ENCODE data around the gene ATG3. TPM values are rescaled to one million over a fixed set of nuclear protein-coding genes. Genes with fewer than 3 reads are reported as not detected.

Gene ATG3
- total RNA-seq, 1 experiment from 2014 or later: 52.3 TPM

- Histone ChIP-seq H3K4me1 (no peaks in the 10 kb centered on the region), H3K36me3 (ENCODE audit: control insufficient read depth, insufficient read depth, low read length) (no peaks in the 10 kb centered on the region), H3K27me3 (replicated peaks; ENCODE audit: control insufficient read depth, insufficient read depth, low read length) (no peaks in the 10 kb centered on the region), H3K9me3 (peaks cover 17% of the 10 kb centered on the region), H3K4me3 (ENCODE audit: low read depth, low read length) (no peak overlapping the region)
- ChIA-PET POLR2A (no interaction called here), CTCF (no interaction called here)
- Mint-ChIP-seq H3K36me3 (ENCODE audit: insufficient read depth, unreplicated experiment) (no peaks in the 10 kb centered on the region), H3K27me3 (ENCODE audit: insufficient read depth, unreplicated experiment) (no peaks in the 10 kb centered on the region), H3K4me1 (ENCODE audit: low read depth, unreplicated experiment) (no peaks in the 10 kb centered on the region), H3K9me3 (ENCODE audit: unreplicated experiment) (peaks cover 12% of the 10 kb centered on the region), H3K4me3 (ENCODE audit: unreplicated experiment) (no peak overlapping the region), H3K27ac (ENCODE audit: unreplicated experiment) (no peak overlapping the region)
- TF ChIP-seq CTCF (IDR thresholded peaks at IDR 0.05; ENCODE audit: insufficient read depth in 1 of 2, low read depth in 1 of 2, low read length in 1 of 2, severe bottlenecking in 1 of 2, unreplicated experiment in 1 of 2): no peak
- DNase-seq: no peak
- intact Hi-C loops (cut with micrococcal nuclease; ENCODE audit: unreplicated experiment): no loop called here
- no TSS peak for BruUV-seq (replicated peaks)
Measured at GRCh38 chr3:112512320-112512719, 49.4 kb downstream of the ATG3 start.

- H3K4me3 Mint-ChIP-seq (ENCODE audit: unreplicated experiment): no peak overlapping the region
- H3K36me3 ChIP-seq (ENCODE audit: control insufficient read depth, insufficient read depth, low read length): no peaks in the 10 kb centered on the region
- DNase-seq: no peak
- H3K36me3 Mint-ChIP-seq (ENCODE audit: insufficient read depth, unreplicated experiment): no peaks in the 10 kb centered on the region
- no peaks in the 10 kb centered on the region for H3K27me3 Mint-ChIP-seq (ENCODE audit: insufficient read depth, unreplicated experiment)
- H3K4me1 Mint-ChIP-seq (ENCODE audit: low read depth, unreplicated experiment): no peaks in the 10 kb centered on the region
- intact Hi-C loops (cut with micrococcal nuclease; ENCODE audit: unreplicated experiment): no loop called here
- H3K27ac Mint-ChIP-seq (ENCODE audit: unreplicated experiment): no peak overlapping the region
- BruUV-seq (replicated peaks): no TSS peak
- peaks cover 17% of the 10 kb centered on the region for H3K9me3 ChIP-seq
- TF ChIP-seq CTCF (IDR thresholded peaks at IDR 0.05; ENCODE audit: insufficient read depth in 1 of 2, low read depth in 1 of 2, low read length in 1 of 2, severe bottlenecking in 1 of 2, unreplicated experiment in 1 of 2): no peak
- ChIA-PET CTCF (no interaction called here), POLR2A (no interaction called here)
- H3K4me3 ChIP-seq (ENCODE audit: low read depth, low read length): no peak overlapping the region
- peaks cover 12% of the 10 kb centered on the region for H3K9me3 Mint-ChIP-seq (ENCODE audit: unreplicated experiment)
- no peaks in the 10 kb centered on the region for H3K27me3 ChIP-seq (replicated peaks; ENCODE audit: control insufficient read depth, insufficient read depth, low read length)
- no peaks in the 10 kb centered on the region for H3K4me1 ChIP-seq
Measured at GRCh38 chr3:112508860-112509259, 52.9 kb downstream of the ATG3 start.

GRCh38 chr3:112508261-112508660, 53.5 kb downstream of the ATG3 start:
- TF ChIP-seq CTCF (IDR thresholded peaks at IDR 0.05; ENCODE audit: insufficient read depth in 1 of 2, low read depth in 1 of 2, low read length in 1 of 2, severe bottlenecking in 1 of 2, unreplicated experiment in 1 of 2): no peak
- H3K27me3 Mint-ChIP-seq (ENCODE audit: insufficient read depth, unreplicated experiment): no peaks in the 10 kb centered on the region
- H3K27ac Mint-ChIP-seq (ENCODE audit: unreplicated experiment): no peak overlapping the region
- H3K4me3 ChIP-seq (ENCODE audit: low read depth, low read length): no peak overlapping the region
- CTCF ChIA-PET: no interaction called here
- no peaks in the 10 kb centered on the region for H3K36me3 Mint-ChIP-seq (ENCODE audit: insufficient read depth, unreplicated experiment)
- no peak for DNase-seq
- no peaks in the 10 kb centered on the region for H3K4me1 Mint-ChIP-seq (ENCODE audit: low read depth, unreplicated experiment)
- no peaks in the 10 kb centered on the region for H3K36me3 ChIP-seq (ENCODE audit: control insufficient read depth, insufficient read depth, low read length)
- POLR2A ChIA-PET: no interaction called here
- H3K4me3 Mint-ChIP-seq (ENCODE audit: unreplicated experiment): no peak overlapping the region
- peaks cover 12% of the 10 kb centered on the region for H3K9me3 Mint-ChIP-seq (ENCODE audit: unreplicated experiment)
- no peaks in the 10 kb centered on the region for H3K4me1 ChIP-seq
- peaks cover 15% of the 10 kb centered on the region for H3K9me3 ChIP-seq
- intact Hi-C loops (cut with micrococcal nuclease; ENCODE audit: unreplicated experiment): no loop called here
- no TSS peak for BruUV-seq (replicated peaks)
- no peaks in the 10 kb centered on the region for H3K27me3 ChIP-seq (replicated peaks; ENCODE audit: control insufficient read depth, insufficient read depth, low read length)

All from Caco-2 (cell line).